Neural progenitor cell (in vitro differentiated cells): ENCODE data around the gene SYNGR2. TPM values are rescaled to one million over a fixed set of nuclear protein-coding genes. Genes with fewer than 3 reads are reported as not detected.
A peak's percentile ranks its signal among the peaks of the same experiment; 100 is the strongest.

Experiments used
- DNase-seq: peaks from one replicate; pipeline ENCODE4 v3.0.0-alpha.2; 2016; ENCODE audit warnings: low spot score
- H2AFZ ChIP-seq: fragments of 200-600 bp; sonication (generic); replicated peaks from 2 replicates; pipeline ENCODE4 v1.6.1; 2016; ENCODE audit warnings: antibody characterized with exemption
- H3F3A ChIP-seq: fragments of 200-600 bp; sonication (generic); 2 replicates; pipeline ENCODE4 v1.6.1; 2016; ENCODE audit warnings: antibody characterized with exemption, low read depth
- H3K27ac ChIP-seq: fragments of 200-600 bp; sonication (generic); 2 replicates; pipeline ENCODE4 v1.5.1; 2016; ENCODE audit warnings: mild to moderate bottlenecking
- H3K27me3 ChIP-seq: fragments of 200-600 bp; sonication (generic); 2 replicates; pipeline ENCODE4 v1.6.1; 2016; ENCODE audit warnings: mild to moderate bottlenecking, moderate library complexity
- H3K36me3 ChIP-seq: fragments of 200-600 bp; sonication (generic); 2 replicates; pipeline ENCODE4 v1.5.1; 2016
- H3K4me1 ChIP-seq: fragments of 200-600 bp; sonication (generic); 2 replicates; pipeline ENCODE4 v1.6.1; 2016; ENCODE audit warnings: mixed run types
- H3K4me2 ChIP-seq: fragments of 200-600 bp; sonication (generic); 2 replicates; pipeline ENCODE4 v1.6.1; 2016
- H3K4me3 ChIP-seq: fragments of 200-600 bp; sonication (generic); 2 replicates; pipeline ENCODE4 v1.5.1; 2016
- H3K79me2 ChIP-seq: fragments of 200-600 bp; sonication (generic); 2 replicates; pipeline ENCODE4 v1.6.1; 2016; ENCODE audit warnings: low read depth
- H3K9ac ChIP-seq: fragments of 200-600 bp; sonication (generic); 2 replicates; pipeline ENCODE4 v1.6.1; 2016
- H3K9me3 ChIP-seq: fragments of 200-600 bp; sonication (generic); 2 replicates; pipeline ENCODE4 v1.5.1; 2016; ENCODE audit warnings: low read depth
- H4K20me1 ChIP-seq: fragments of 200-600 bp; sonication (generic); 2 replicates; pipeline ENCODE4 v1.6.1; 2016; ENCODE audit warnings: low read depth
- H3K27ac Mint-ChIP-seq: 3 replicates; pipeline ENCODE4 v1.8.0; 2021; ENCODE audit warnings: mixed read lengths
- H3K27me3 Mint-ChIP-seq: 2 replicates; pipeline ENCODE4 v1.8.0; 2022; ENCODE audit warnings: low read depth, mild to moderate bottlenecking, inconsistent platforms, moderate library complexity, mixed read lengths; ENCODE audit not compliant: insufficient read depth
- H3K36me3 Mint-ChIP-seq: 3 replicates; pipeline ENCODE4 v1.8.0; 2021; ENCODE audit warnings: mixed read lengths
- H3K4me1 Mint-ChIP-seq: 3 replicates; pipeline ENCODE4 v1.8.0; 2021; ENCODE audit warnings: mixed read lengths
- H3K4me3 Mint-ChIP-seq: 3 replicates; pipeline ENCODE4 v1.8.0; 2021; ENCODE audit warnings: mild to moderate bottlenecking, moderate library complexity, mixed read lengths
- H3K9me3 Mint-ChIP-seq: 3 replicates; pipeline ENCODE4 v1.8.0; 2020; ENCODE audit warnings: mixed read lengths
- EZH2 ChIP-seq: fragments of 200-600 bp; sonication (generic); IDR thresholded peaks from 2 replicates; pipeline ENCODE4 v1.6.1; 2017; ENCODE audit warnings: antibody characterized with exemption, mild to moderate bottlenecking, moderate library complexity
- EZH2phosphoT487 ChIP-seq: fragments of 200-600 bp; sonication (generic); IDR thresholded peaks from 2 replicates; pipeline ENCODE4 v1.6.1; 2017; ENCODE audit warnings: antibody characterized with exemption
- total RNA-seq: library from RNA; depleted of rRNA; stranded (reverse); fragments of >200 nt; gene quantifications from 2 replicates; pipeline ENCODE4 v1.2.3, GENCODE V29; 2015; ENCODE audit warnings: low replicate concordance
- TF ChIP-seq, protein P1 (sequence below): fragments of 200-600 bp; sonication (generic); IDR thresholded peaks from 2 replicates; pipeline ENCODE4 v1.5.1; 2017; ENCODE audit warnings: antibody characterized with exemption, mild to moderate bottlenecking

SYNGR2 gene, protein sequence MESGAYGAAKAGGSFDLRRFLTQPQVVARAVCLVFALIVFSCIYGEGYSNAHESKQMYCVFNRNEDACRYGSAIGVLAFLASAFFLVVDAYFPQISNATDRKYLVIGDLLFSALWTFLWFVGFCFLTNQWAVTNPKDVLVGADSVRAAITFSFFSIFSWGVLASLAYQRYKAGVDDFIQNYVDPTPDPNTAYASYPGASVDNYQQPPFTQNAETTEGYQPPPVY
- 6.2 and 19.8 TPM in 2 replicates for total RNA-seq

DNA sequence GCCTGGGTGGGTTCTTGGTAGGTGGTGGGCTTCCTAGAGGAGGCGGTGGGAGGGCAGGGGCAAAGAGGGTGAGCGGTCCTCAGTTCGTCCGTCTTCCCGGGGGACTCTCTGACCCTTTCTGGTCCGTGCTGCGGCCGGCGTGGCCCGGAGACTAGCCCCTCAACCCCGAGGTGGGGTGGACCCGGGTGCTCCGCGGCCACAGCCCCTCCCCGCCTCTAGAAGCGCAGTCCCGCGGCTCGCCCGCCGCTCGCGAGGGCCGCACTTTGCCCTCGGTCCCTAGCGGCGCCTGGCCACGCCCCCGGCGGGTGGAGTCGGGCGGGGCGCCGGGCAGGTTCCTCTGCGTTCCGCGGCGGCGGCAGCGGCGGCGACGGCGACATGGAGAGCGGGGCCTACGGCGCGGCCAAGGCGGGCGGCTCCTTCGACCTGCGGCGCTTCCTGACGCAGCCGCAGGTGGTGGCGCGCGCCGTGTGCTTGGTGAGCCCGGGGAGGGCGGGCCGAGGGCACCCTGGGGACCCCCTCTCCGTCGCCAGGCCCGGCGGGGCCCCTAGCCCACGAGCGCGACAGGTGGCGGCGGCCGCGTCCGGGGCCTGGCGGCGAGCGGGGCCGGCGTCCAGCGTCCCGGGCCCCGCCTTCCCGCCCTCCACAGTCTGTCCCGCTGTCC, at the start of gene SYNGR2:
TSS of gene SYNGR2 (plus strand) at position 340 of the 661 bp plus-strand sequence. CDS start at position 376, 36 bp downstream.
- H3K27ac Mint-ChIP-seq = no peak within 1 kb of the TSS
- peaks cover 27% of the 10 kb centered on the region for H4K20me1 ChIP-seq

DNA sequence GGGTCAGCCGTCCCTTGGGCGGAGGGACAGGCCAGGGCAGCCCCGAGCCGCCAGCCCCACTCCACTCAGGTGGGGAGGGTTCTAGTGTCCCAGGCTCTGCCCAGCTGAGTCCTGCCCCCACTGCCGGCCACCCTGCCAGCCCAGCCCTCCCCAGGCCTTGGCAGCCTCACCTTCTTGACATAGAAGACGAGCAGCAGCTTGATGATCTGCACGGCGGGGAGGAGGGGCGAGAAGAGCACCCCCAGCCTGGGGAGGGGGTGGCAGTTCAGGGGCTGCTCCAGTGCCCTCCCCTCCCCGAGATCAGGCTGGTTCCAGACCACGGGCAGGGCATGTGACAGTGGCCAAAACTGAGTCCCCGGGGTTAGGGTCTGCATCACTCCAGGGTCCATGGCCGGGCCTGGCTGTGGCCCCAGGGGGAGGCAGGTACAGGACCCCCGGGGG, 49.6 kb upstream of the SYNGR2 start:
- no peak overlapping the region for H2AFZ ChIP-seq
- H3F3A ChIP-seq = no peaks in the 10 kb centered on the region
- peaks cover 3% of the 10 kb centered on the region for H3K27me3 Mint-ChIP-seq
- H3K36me3 Mint-ChIP-seq = peaks cover 2% of the 10 kb centered on the region
- H3K9me3 Mint-ChIP-seq = no peaks in the 10 kb centered on the region
- H3K4me1 ChIP-seq = no peaks in the 10 kb centered on the region
- H3K4me3 ChIP-seq = no peak overlapping the region
- H3K27ac Mint-ChIP-seq = no peak overlapping the region
- H3K4me1 Mint-ChIP-seq = no peaks in the 10 kb centered on the region
- no peaks in the 10 kb centered on the region for H4K20me1 ChIP-seq
- no peak overlapping the region for H3K27ac ChIP-seq
- H3K9me3 ChIP-seq = no peaks in the 10 kb centered on the region
- DNase-seq = no peak
- H3K36me3 ChIP-seq = no peaks in the 10 kb centered on the region
- no peak overlapping the region for H3K9ac ChIP-seq
- H3K27me3 ChIP-seq = no peaks in the 10 kb centered on the region
- no peaks in the 10 kb centered on the region for H3K79me2 ChIP-seq
- H3K4me3 Mint-ChIP-seq = no peak overlapping the region
- no peak overlapping the region for H3K4me2 ChIP-seq
- TF ChIP-seq EZH2phosphoT487 = no peak
- no peak for TF ChIP-seq EZH2
- TF ChIP-seq, protein P1, sequence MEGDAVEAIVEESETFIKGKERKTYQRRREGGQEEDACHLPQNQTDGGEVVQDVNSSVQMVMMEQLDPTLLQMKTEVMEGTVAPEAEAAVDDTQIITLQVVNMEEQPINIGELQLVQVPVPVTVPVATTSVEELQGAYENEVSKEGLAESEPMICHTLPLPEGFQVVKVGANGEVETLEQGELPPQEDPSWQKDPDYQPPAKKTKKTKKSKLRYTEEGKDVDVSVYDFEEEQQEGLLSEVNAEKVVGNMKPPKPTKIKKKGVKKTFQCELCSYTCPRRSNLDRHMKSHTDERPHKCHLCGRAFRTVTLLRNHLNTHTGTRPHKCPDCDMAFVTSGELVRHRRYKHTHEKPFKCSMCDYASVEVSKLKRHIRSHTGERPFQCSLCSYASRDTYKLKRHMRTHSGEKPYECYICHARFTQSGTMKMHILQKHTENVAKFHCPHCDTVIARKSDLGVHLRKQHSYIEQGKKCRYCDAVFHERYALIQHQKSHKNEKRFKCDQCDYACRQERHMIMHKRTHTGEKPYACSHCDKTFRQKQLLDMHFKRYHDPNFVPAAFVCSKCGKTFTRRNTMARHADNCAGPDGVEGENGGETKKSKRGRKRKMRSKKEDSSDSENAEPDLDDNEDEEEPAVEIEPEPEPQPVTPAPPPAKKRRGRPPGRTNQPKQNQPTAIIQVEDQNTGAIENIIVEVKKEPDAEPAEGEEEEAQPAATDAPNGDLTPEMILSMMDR = no peak

More for the DNA sequence above, at the start of gene SYNGR2:
- no peak within 1 kb of the TSS for H3K9ac ChIP-seq
- no peaks in the 10 kb centered on the region for H3K79me2 ChIP-seq
- peak within 1 kb of the TSS; percentile 50 for H2AFZ ChIP-seq
- no peaks in the 10 kb centered on the region for H3K27me3 ChIP-seq
- DNase-seq = peak; percentile 96
- H3K4me1 ChIP-seq = peaks cover 9% of the 10 kb centered on the region
- Mint-ChIP-seq H3K27me3 (peaks cover 4% of the 10 kb centered on the region), H3K36me3 (peaks cover under 1% of the 10 kb centered on the region), H3K4me1 (peaks cover 14% of the 10 kb centered on the region), H3K9me3 (no peaks in the 10 kb centered on the region), H3K4me3 (peak within 1 kb of the TSS; percentile 82)
- H3K4me2 ChIP-seq = peak within 1 kb of the TSS; percentile 100
- no peaks in the 10 kb centered on the region for H3K36me3 ChIP-seq
- TF ChIP-seq, protein P1 = no peak
- TF ChIP-seq EZH2 (no peak), EZH2phosphoT487 (no peak)
- H3K4me3 ChIP-seq = peak within 1 kb of the TSS; percentile 86
- no peaks in the 10 kb centered on the region for H3K9me3 ChIP-seq
- H3F3A ChIP-seq = peaks cover 32% of the 10 kb centered on the region
- H3K27ac ChIP-seq = no peak within 1 kb of the TSS

DNA sequence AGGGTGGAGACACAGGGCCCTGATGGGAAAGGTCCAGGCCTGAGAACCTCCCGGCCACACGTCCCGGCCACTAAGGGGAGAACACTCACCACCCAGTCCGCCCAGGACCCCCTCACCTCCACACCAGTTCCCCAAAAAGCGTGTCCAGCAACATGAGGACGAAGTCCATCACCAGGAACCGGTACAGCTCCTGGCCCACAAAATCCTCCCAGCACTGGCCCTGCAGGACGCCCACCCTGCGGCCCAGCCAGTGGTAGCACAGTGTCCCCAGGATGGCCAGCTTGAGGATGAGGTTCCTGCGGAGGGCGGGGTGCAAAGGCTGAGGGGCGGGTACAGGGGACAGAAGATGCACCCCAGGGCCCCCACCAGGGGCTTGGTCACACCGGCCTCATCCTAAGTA, 47.8 kb upstream of the SYNGR2 start:
- Histone ChIP-seq H3K4me2 (no peak overlapping the region), H3K9me3 (no peaks in the 10 kb centered on the region), H3F3A (no peaks in the 10 kb centered on the region), H4K20me1 (no peaks in the 10 kb centered on the region), H3K9ac (no peak overlapping the region), H3K4me1 (no peaks in the 10 kb centered on the region), H2AFZ (no peak overlapping the region), H3K27me3 (no peaks in the 10 kb centered on the region), H3K36me3 (no peaks in the 10 kb centered on the region), H3K4me3 (no peak overlapping the region), H3K27ac (no peak overlapping the region), H3K79me2 (no peaks in the 10 kb centered on the region)
- no peak overlapping the region for H3K4me3 Mint-ChIP-seq
- no peaks in the 10 kb centered on the region for H3K4me1 Mint-ChIP-seq
- H3K27ac Mint-ChIP-seq = no peak overlapping the region
- TF ChIP-seq EZH2phosphoT487 (no peak), EZH2 (no peak)
- TF ChIP-seq, protein P1 = no peak
- no peaks in the 10 kb centered on the region for H3K9me3 Mint-ChIP-seq
- no peak for DNase-seq
- H3K36me3 Mint-ChIP-seq = peaks cover 3% of the 10 kb centered on the region
- H3K27me3 Mint-ChIP-seq = no peaks in the 10 kb centered on the region
